GM12878 (cell line): Measurements from ENCODE around the gene LIN7A.

Experiments used
- BRCA1 ChIP-seq: IDR thresholded peaks from 2 replicates; pipeline ENCODE4 v1.6.1; 2011; ENCODE audit warnings: low read depth, low read length, improper control_type of control experiment
- CEBPB ChIP-seq, 2 experiments: fragments of 150-350 bp in 1 of 2; IDR thresholded peaks; 2 replicates each; pipeline ENCODE4 v1.6.1; 2012 to 2014; ENCODE audit warnings: low read depth in 2 of 2, low read length in 2 of 2, borderline replicate concordance in 1 of 2, inconsistent platforms in 1 of 2
- PAX5 ChIP-seq: IDR thresholded peaks from 2 replicates; pipeline ENCODE4 v1.6.1; 2011; ENCODE audit warnings: low read depth, low read length, borderline replicate concordance
- RAD21 ChIP-seq: IDR thresholded peaks from 2 replicates; pipeline ENCODE4 v1.6.1; 2011; ENCODE audit warnings: mild to moderate bottlenecking, low read depth, low read length, moderate library complexity; ENCODE audit not compliant: insufficient read depth
- RB1 ChIP-seq: fragments of 450-650 bp; formaldehyde crosslinking; IDR thresholded peaks from 2 replicates; pipeline ENCODE4 v1.6.1; 2017; ENCODE audit warnings: mild to moderate bottlenecking, borderline replicate concordance
- RFX5 ChIP-seq: IDR thresholded peaks from 2 replicates; pipeline ENCODE4 v1.6.1; 2011; ENCODE audit warnings: low read depth, low read length, improper control_type of control experiment
- TF ChIP-seq, protein P1 (sequence below), 3 experiments: IDR thresholded peaks in 2 of 3; conservative IDR thresholded peaks in 1 of 3; 2 replicates each; pipeline ENCODE4 v1.5.1; 2011; ENCODE audit warnings: low read depth in 3 of 3, low read length in 3 of 3, mild to moderate bottlenecking in 3 of 3, control low read depth in 2 of 3, moderate library complexity in 2 of 3, inconsistent platforms in 1 of 3, mixed read lengths in 1 of 3; ENCODE audit not compliant: control insufficient read depth in 2 of 3, insufficient read depth in 1 of 3; ENCODE audit errors: extremely low read depth in 1 of 3
- TF ChIP-seq, protein P2 (sequence below): IDR thresholded peaks from 2 replicates; pipeline ENCODE4 v1.6.1; 2011; ENCODE audit warnings: borderline replicate concordance, low read depth, mild to moderate bottlenecking, moderate library complexity, low read length; ENCODE audit not compliant: insufficient read depth, poor library complexity, severe bottlenecking

DNA sequence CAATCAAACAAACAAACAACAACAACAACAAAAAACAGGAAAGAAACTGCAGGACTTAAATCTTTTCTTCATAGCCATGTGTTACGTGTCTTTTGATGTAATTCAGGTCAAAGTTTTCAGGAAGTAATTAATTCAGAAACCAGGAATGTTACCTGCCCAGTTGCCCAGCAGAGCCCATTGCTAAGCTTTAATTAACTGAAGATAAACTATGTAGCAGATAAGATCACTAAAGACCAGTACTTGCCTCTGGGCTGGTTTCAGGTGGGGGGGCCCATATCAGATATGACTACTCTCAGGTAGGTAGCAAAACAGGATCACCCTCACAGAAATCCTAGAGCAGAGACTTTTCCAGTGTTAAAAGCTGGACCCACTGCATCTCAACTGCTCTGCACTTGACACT lies 69.2 kb downstream of the LIN7A start:
- TF ChIP-seq PAX5, result no peak
- TF ChIP-seq CEBPB (IDR thresholded peaks at IDR 0.05; ENCODE audit: borderline replicate concordance in 1 of 2, low read depth in 2 of 2, low read length in 2 of 2), result no peak
- TF ChIP-seq RAD21, result no peak
- TF ChIP-seq RFX5, result no peak
- no peak for TF ChIP-seq BRCA1
- TF ChIP-seq RB1, result no peak
- TF ChIP-seq, protein P1, sequence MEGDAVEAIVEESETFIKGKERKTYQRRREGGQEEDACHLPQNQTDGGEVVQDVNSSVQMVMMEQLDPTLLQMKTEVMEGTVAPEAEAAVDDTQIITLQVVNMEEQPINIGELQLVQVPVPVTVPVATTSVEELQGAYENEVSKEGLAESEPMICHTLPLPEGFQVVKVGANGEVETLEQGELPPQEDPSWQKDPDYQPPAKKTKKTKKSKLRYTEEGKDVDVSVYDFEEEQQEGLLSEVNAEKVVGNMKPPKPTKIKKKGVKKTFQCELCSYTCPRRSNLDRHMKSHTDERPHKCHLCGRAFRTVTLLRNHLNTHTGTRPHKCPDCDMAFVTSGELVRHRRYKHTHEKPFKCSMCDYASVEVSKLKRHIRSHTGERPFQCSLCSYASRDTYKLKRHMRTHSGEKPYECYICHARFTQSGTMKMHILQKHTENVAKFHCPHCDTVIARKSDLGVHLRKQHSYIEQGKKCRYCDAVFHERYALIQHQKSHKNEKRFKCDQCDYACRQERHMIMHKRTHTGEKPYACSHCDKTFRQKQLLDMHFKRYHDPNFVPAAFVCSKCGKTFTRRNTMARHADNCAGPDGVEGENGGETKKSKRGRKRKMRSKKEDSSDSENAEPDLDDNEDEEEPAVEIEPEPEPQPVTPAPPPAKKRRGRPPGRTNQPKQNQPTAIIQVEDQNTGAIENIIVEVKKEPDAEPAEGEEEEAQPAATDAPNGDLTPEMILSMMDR (IDR thresholded peaks at IDR 0.05 in 2 of 3, conservative IDR thresholded peaks at IDR 0.05 in 1 of 3; ENCODE audit: control insufficient read depth in 2 of 3, extremely low read depth in 1 of 3, insufficient read depth in 1 of 3, low read depth in 3 of 3, low read length in 3 of 3), result no peak
- TF ChIP-seq, protein P2, sequence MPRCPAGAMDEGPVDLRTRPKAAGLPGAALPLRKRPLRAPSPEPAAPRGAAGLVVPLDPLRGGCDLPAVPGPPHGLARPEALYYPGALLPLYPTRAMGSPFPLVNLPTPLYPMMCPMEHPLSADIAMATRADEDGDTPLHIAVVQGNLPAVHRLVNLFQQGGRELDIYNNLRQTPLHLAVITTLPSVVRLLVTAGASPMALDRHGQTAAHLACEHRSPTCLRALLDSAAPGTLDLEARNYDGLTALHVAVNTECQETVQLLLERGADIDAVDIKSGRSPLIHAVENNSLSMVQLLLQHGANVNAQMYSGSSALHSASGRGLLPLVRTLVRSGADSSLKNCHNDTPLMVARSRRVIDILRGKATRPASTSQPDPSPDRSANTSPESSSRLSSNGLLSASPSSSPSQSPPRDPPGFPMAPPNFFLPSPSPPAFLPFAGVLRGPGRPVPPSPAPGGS, result no peak
